WTC11 (cell line): ENCODE results near the gene TMEM81. TPM values are rescaled to one million over a fixed set of nuclear protein-coding genes. Genes with fewer than 3 reads are reported as not detected.

Experiments used
- ATAC-seq: fragments of 200-7000 bp; cut with Tn5 transposase; 2 replicates; pipeline ENCODE4 v1.10.0; 2021; ENCODE audit warnings: mild to moderate bottlenecking, moderate library complexity
- CTCF ChIA-PET: fragments of 300-600 bp; sonication (Branson Sonifier 250); formaldehyde crosslinking; loops from one replicate; lab custom pipeline; 2021; ENCODE audit warnings: antibody characterized with exemption; lab: Charles Lee
- POLR2A ChIA-PET: fragments of 350-600 bp; sonication (Branson Sonifier 250); formaldehyde crosslinking; loops from one replicate; lab custom pipeline; 2021; ENCODE audit warnings: antibody characterized with exemption; lab: Charles Lee
- DNase-seq: peaks from one replicate; pipeline ENCODE4 v3.0.0; 2021; ENCODE audit warnings: low spot score
- H3K27ac Mint-ChIP-seq: 2 replicates; pipeline ENCODE4 v1.8.0; 2021; ENCODE audit warnings: mixed read lengths
- H3K27me3 Mint-ChIP-seq: 2 replicates; pipeline ENCODE4 v1.8.0; 2021; ENCODE audit warnings: low read depth, mild to moderate bottlenecking, moderate library complexity, mixed read lengths
- H3K36me3 Mint-ChIP-seq: 2 replicates; pipeline ENCODE4 v1.8.0; 2021; ENCODE audit warnings: mixed read lengths
- H3K4me1 Mint-ChIP-seq: 2 replicates; pipeline ENCODE4 v1.8.0; 2022; ENCODE audit warnings: mixed read lengths
- H3K4me3 Mint-ChIP-seq: 2 replicates; pipeline ENCODE4 v1.8.0; 2021; ENCODE audit warnings: mild to moderate bottlenecking, moderate library complexity, mixed read lengths
- H3K9me3 Mint-ChIP-seq: 2 replicates; pipeline ENCODE4 v1.8.0; 2021; ENCODE audit warnings: mixed read lengths
- ATF6 ChIP-seq: sonication (generic); formaldehyde crosslinking; IDR thresholded peaks from 2 replicates; pipeline ENCODE4 v1.8.1; 2023; ENCODE audit warnings: mild to moderate bottlenecking, missing genetic modification reagents
- CREM ChIP-seq: sonication (generic); formaldehyde crosslinking; IDR thresholded peaks from 2 replicates; pipeline ENCODE4 v1.8.1; 2022; ENCODE audit warnings: mild to moderate bottlenecking, missing genetic modification reagents, moderate library complexity
- EMX1 ChIP-seq: fragments of 250-450 bp; sonication (Bioruptor Pico); IDR thresholded peaks from 2 replicates; pipeline ENCODE4 v1.8.0; 2021; ENCODE audit warnings: mild to moderate bottlenecking
- ESRRA ChIP-seq: sonication (generic); formaldehyde crosslinking; IDR thresholded peaks from 2 replicates; pipeline ENCODE4 v1.8.1; 2022; ENCODE audit warnings: mild to moderate bottlenecking, missing genetic modification reagents, borderline replicate concordance
- FOXP1 ChIP-seq: sonication (generic); formaldehyde crosslinking; IDR thresholded peaks from 2 replicates; pipeline ENCODE4 v1.8.0; 2022; ENCODE audit warnings: missing genetic modification reagents, mild to moderate bottlenecking, moderate library complexity, borderline replicate concordance
- JUN ChIP-seq: sonication (generic); formaldehyde crosslinking; IDR thresholded peaks from 2 replicates; pipeline ENCODE4 v1.8.0; 2023; ENCODE audit warnings: mild to moderate bottlenecking, missing genetic modification reagents
- NFE2L1 ChIP-seq: sonication (generic); formaldehyde crosslinking; IDR thresholded peaks from 2 replicates; pipeline ENCODE4 v1.8.1; 2023; ENCODE audit warnings: missing genetic modification reagents
- NFYB ChIP-seq: sonication (generic); formaldehyde crosslinking; conservative IDR thresholded peaks from 2 replicates; pipeline ENCODE4 v1.8.0; 2022; ENCODE audit warnings: low read depth, missing genetic modification reagents
- NR3C1 ChIP-seq: sonication (generic); formaldehyde crosslinking; conservative IDR thresholded peaks from 2 replicates; pipeline ENCODE4 v1.8.1; 2023; ENCODE audit warnings: low read depth, mild to moderate bottlenecking, missing genetic modification reagents
- OVOL2 ChIP-seq: fragments of 250-450 bp; sonication (Bioruptor Pico); IDR thresholded peaks from 2 replicates; pipeline ENCODE4 v1.9.0; 2021; ENCODE audit warnings: mild to moderate bottlenecking, borderline replicate concordance
- RORB ChIP-seq: fragments of 250-450 bp; sonication (Bioruptor Pico); IDR thresholded peaks from 2 replicates; pipeline ENCODE4 v1.9.0; 2021; ENCODE audit warnings: mild to moderate bottlenecking
- SOX15 ChIP-seq: fragments of 250-450 bp; sonication (Bioruptor Pico); IDR thresholded peaks from 2 replicates; pipeline ENCODE4 v1.9.0; 2021; ENCODE audit warnings: mild to moderate bottlenecking
- USF1 ChIP-seq: sonication (generic); formaldehyde crosslinking; IDR thresholded peaks from 2 replicates; pipeline ENCODE4 v1.8.0; 2022; ENCODE audit warnings: mild to moderate bottlenecking, missing genetic modification reagents
- ZBTB21 ChIP-seq: sonication (generic); formaldehyde crosslinking; IDR thresholded peaks from 2 replicates; pipeline ENCODE4 v1.8.1; 2023; ENCODE audit warnings: mild to moderate bottlenecking, missing genetic modification reagents, borderline replicate concordance
- ZNF121 ChIP-seq: sonication (generic); formaldehyde crosslinking; IDR thresholded peaks from 2 replicates; pipeline ENCODE4 v1.8.0; 2023; ENCODE audit warnings: missing genetic modification reagents
- ZNF219 ChIP-seq: sonication (generic); formaldehyde crosslinking; IDR thresholded peaks from 2 replicates; pipeline ENCODE4 v1.8.0; 2023; ENCODE audit warnings: missing genetic modification reagents, mild to moderate bottlenecking, borderline replicate concordance
- ZNF396 ChIP-seq: fragments of 250-450 bp; sonication (Bioruptor Pico); IDR thresholded peaks from 2 replicates; pipeline ENCODE4 v1.8.0; 2021; ENCODE audit warnings: mild to moderate bottlenecking, moderate library complexity, borderline replicate concordance
- ZNF425 ChIP-seq: fragments of 250-450 bp; sonication (Bioruptor Pico); conservative IDR thresholded peaks from 2 replicates; pipeline ENCODE4 v1.9.0; 2021; ENCODE audit warnings: mild to moderate bottlenecking
- ZNF671 ChIP-seq: fragments of 250-450 bp; sonication (Bioruptor Pico); IDR thresholded peaks from 2 replicates; pipeline ENCODE4 v1.8.0; 2021; ENCODE audit warnings: mild to moderate bottlenecking
- total RNA-seq: library from RNA; stranded (reverse); gene quantifications from 3 replicates; pipeline ENCODE4 v1.2.3, GENCODE V29; 2021
- TF ChIP-seq, protein P1 (sequence below): fragments of 200-600 bp; IDR thresholded peaks from 2 replicates; pipeline ENCODE4 v1.8.0; 2022; ENCODE audit warnings: antibody characterized with exemption
- TF ChIP-seq, protein P2 (sequence below): sonication (generic); formaldehyde crosslinking; conservative IDR thresholded peaks from 2 replicates; pipeline ENCODE4 v1.8.1; 2023; ENCODE audit warnings: mild to moderate bottlenecking, low read depth, missing genetic modification reagents, moderate library complexity
- TF ChIP-seq, protein P3 (sequence below): sonication (generic); formaldehyde crosslinking; IDR thresholded peaks from 2 replicates; pipeline ENCODE4 v1.8.1; 2022; ENCODE audit warnings: low read depth, missing genetic modification reagents, borderline replicate concordance
- TF ChIP-seq, protein P4 (sequence below): sonication (generic); formaldehyde crosslinking; IDR thresholded peaks from 2 replicates; pipeline ENCODE4 v1.8.0; 2023; ENCODE audit warnings: missing genetic modification reagents

TMEM81 gene
- total RNA-seq, 1 experiment from 2014 or later, result 7.5 TPM

DNA sequence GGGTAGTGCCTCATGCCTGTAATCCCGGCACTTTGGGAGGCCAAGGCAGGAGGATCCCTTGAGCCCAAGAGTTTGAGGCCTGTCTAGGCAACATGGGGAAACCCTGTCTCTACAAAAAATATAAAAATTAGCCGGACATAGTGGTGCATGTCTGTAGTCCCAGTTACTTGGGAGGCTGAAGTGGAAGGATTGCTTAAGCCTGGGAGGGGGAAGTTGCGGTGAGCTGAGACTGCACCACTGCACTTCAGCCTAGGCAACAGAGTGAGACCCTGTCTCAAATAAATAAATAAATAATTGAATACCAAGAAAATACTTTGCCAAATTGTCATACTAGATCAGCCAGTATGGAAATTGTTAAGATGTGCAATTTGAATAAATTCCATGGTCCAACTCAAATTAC lies 43.4 kb upstream of the TMEM81 start:
- CTCF ChIA-PET, result interaction anchor here (1.1 to 1.3 kb wide), 2 partner anchors 14 to 128 kb away, joined by 4 read pairs; no protein-coding TSS in a partner anchor
- no peaks in the 10 kb centered on the region for H3K36me3 Mint-ChIP-seq

DNA sequence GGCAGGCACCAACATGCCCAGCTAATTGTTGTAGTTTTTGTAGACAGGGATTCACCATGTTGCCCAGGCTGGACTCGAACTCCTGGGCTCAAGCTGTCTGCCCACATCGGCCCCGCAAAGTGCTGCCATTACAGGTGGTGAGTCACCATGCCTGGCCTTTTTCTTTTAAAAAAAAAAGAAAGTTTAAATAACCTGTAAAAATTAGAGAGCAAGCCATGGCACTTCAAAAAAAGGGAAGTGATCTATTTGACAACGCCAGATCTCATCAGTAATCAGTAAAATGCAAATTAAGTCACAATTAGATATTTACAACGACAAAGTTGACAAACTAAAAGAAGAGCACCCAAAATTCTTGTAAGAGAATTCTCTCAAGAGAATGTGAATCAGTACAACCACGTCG lies 40.5 kb upstream of the TMEM81 start:
- ATAC-seq (no peak), DNase-seq (no peak)
- Mint-ChIP-seq H3K4me3 (no peak overlapping the region), H3K27ac (peak overlapping the region; percentile 47; the same call in 1 of the 2 replicates), H3K4me1 (peaks cover 18% of the 10 kb centered on the region), H3K36me3 (no peaks in the 10 kb centered on the region; the same call in 1 of the 2 replicates), H3K27me3 (no peaks in the 10 kb centered on the region; the same call in 1 of the 2 replicates), H3K9me3 (no peaks in the 10 kb centered on the region)
- ChIA-PET CTCF (interaction anchor here (0.7 to 1.3 kb wide), 2 partner anchors 63 to 318 kb away, joined by 3 to 5 read pairs; no protein-coding TSS in a partner anchor), POLR2A (no interaction called here)
- TF ChIP-seq ATF6 (CRISPR knock-in tag) (no peak), ZNF396 (CRISPR knock-in tag) (no peak), CREM (CRISPR knock-in tag) (no peak), ESRRA (CRISPR knock-in tag) (no peak), FOXP1 (CRISPR knock-in tag) (no peak), USF1 (CRISPR knock-in tag) (no peak), ZNF219 (CRISPR knock-in tag) (no peak), ZBTB21 (CRISPR knock-in tag) (no peak), ZNF425 (CRISPR knock-in tag) (no peak)
- TF ChIP-seq, protein P1, sequence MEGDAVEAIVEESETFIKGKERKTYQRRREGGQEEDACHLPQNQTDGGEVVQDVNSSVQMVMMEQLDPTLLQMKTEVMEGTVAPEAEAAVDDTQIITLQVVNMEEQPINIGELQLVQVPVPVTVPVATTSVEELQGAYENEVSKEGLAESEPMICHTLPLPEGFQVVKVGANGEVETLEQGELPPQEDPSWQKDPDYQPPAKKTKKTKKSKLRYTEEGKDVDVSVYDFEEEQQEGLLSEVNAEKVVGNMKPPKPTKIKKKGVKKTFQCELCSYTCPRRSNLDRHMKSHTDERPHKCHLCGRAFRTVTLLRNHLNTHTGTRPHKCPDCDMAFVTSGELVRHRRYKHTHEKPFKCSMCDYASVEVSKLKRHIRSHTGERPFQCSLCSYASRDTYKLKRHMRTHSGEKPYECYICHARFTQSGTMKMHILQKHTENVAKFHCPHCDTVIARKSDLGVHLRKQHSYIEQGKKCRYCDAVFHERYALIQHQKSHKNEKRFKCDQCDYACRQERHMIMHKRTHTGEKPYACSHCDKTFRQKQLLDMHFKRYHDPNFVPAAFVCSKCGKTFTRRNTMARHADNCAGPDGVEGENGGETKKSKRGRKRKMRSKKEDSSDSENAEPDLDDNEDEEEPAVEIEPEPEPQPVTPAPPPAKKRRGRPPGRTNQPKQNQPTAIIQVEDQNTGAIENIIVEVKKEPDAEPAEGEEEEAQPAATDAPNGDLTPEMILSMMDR, result no peak

More for the DNA sequence above, 43.4 kb upstream of the TMEM81 start:
- ATAC-seq (no peak), DNase-seq (no peak)
- no peaks in the 10 kb centered on the region for H3K27me3 Mint-ChIP-seq
- no peak overlapping the region for H3K4me3 Mint-ChIP-seq
- 0 out of 2 replicates have a peak, but pooled peaks cover 3% of the 10 kb centered on the region for H3K4me1 Mint-ChIP-seq
- H3K9me3 Mint-ChIP-seq, result no peaks in the 10 kb centered on the region
- TF ChIP-seq, protein P2, sequence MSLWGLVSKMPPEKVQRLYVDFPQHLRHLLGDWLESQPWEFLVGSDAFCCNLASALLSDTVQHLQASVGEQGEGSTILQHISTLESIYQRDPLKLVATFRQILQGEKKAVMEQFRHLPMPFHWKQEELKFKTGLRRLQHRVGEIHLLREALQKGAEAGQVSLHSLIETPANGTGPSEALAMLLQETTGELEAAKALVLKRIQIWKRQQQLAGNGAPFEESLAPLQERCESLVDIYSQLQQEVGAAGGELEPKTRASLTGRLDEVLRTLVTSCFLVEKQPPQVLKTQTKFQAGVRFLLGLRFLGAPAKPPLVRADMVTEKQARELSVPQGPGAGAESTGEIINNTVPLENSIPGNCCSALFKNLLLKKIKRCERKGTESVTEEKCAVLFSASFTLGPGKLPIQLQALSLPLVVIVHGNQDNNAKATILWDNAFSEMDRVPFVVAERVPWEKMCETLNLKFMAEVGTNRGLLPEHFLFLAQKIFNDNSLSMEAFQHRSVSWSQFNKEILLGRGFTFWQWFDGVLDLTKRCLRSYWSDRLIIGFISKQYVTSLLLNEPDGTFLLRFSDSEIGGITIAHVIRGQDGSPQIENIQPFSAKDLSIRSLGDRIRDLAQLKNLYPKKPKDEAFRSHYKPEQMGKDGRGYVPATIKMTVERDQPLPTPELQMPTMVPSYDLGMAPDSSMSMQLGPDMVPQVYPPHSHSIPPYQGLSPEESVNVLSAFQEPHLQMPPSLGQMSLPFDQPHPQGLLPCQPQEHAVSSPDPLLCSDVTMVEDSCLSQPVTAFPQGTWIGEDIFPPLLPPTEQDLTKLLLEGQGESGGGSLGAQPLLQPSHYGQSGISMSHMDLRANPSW (CRISPR knock-in tag), result no peak
- TF ChIP-seq EMX1 (CRISPR knock-in tag) (no peak), ZNF671 (CRISPR knock-in tag) (no peak), NR3C1 (CRISPR knock-in tag) (no peak), ZNF121 (CRISPR knock-in tag) (no peak), SOX15 (CRISPR knock-in tag) (no peak), RORB (CRISPR knock-in tag) (no peak), NFE2L1 (CRISPR knock-in tag) (no peak), JUN (CRISPR knock-in tag) (no peak), OVOL2 (CRISPR knock-in tag) (no peak), NFYB (CRISPR knock-in tag) (no peak)
- TF ChIP-seq, protein P1, result no peak
- TF ChIP-seq, protein P3, sequence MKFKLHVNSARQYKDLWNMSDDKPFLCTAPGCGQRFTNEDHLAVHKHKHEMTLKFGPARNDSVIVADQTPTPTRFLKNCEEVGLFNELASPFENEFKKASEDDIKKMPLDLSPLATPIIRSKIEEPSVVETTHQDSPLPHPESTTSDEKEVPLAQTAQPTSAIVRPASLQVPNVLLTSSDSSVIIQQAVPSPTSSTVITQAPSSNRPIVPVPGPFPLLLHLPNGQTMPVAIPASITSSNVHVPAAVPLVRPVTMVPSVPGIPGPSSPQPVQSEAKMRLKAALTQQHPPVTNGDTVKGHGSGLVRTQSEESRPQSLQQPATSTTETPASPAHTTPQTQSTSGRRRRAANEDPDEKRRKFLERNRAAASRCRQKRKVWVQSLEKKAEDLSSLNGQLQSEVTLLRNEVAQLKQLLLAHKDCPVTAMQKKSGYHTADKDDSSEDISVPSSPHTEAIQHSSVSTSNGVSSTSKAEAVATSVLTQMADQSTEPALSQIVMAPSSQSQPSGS (CRISPR knock-in tag), result no peak
- TF ChIP-seq, protein P4, sequence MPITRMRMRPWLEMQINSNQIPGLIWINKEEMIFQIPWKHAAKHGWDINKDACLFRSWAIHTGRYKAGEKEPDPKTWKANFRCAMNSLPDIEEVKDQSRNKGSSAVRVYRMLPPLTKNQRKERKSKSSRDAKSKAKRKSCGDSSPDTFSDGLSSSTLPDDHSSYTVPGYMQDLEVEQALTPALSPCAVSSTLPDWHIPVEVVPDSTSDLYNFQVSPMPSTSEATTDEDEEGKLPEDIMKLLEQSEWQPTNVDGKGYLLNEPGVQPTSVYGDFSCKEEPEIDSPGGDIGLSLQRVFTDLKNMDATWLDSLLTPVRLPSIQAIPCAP (CRISPR knock-in tag), result no peak
- POLR2A ChIA-PET, result no interaction called here
- no peak overlapping the region for H3K27ac Mint-ChIP-seq
